DMS114 treated with DMSO at 0.1 percent for 48 hours (cell line): ENCODE measurements around the gene RAB11FIP4.

Source experiments
- DNase-seq: peaks from one replicate; lab custom pipeline; 2025; ENCODE audit not compliant: unreplicated experiment; lab: John Stamatoyannopoulos, UW

Gene RAB11FIP4

GRCh38 chr17:31561469-31562375, 170.2 kb downstream of the RAB11FIP4 start:
- DNase-seq: no peak

- no peak for DNase-seq
Measured at GRCh38 chr17:31562376-31562840, 170.9 kb downstream of the RAB11FIP4 start.

- DNase-seq: no peak
Measured at GRCh38 chr17:31564291-31564690, 172.8 kb downstream of the RAB11FIP4 start.

- DNase-seq: no peak
Measured at GRCh38 chr17:31564883-31565301, 173.4 kb downstream of the RAB11FIP4 start.

GRCh38 chr17:31565652-31566051, 174.2 kb downstream of the RAB11FIP4 start:
- DNase-seq: no peak

DNA sequence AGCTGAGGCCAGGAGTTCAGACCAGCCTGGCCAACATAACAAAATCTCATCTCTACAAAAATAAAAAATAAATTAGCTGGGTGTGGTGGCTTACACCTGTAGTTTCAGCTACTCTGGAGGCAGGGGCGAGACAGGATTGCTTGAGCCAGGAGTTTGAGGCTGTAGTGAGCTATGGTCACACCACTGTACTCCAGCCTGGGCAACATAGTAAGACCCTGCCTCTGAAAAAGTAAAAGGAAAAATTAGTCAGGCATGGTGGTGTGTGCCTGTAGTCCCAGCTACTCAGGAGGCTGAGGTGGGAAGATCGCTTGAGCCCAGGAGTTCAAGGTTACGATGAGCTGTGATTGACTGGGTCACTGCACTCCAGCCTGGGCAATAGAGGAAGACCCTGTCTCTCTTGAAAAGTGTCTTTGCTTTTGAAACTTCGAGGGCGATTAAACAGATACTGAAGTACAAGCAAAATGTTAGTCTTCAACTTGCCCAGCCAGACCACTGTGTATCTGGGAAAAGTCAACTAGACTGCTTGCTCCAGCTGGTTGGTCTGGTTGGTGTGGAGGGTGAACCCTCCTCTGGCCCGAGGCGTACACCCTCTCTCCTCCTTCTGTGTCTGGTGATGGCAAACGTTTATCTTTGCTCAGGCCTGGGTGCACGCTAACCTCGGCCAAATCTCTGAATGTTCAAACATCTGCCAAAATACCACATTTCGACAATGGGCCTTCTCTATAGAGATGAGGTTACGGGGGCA, 174.9 kb downstream of the RAB11FIP4 start:
- DNase-seq: no peak

GRCh38 chr17:31566992-31567373, 175.5 kb downstream of the RAB11FIP4 start:
- DNase-seq: no peak

DNA sequence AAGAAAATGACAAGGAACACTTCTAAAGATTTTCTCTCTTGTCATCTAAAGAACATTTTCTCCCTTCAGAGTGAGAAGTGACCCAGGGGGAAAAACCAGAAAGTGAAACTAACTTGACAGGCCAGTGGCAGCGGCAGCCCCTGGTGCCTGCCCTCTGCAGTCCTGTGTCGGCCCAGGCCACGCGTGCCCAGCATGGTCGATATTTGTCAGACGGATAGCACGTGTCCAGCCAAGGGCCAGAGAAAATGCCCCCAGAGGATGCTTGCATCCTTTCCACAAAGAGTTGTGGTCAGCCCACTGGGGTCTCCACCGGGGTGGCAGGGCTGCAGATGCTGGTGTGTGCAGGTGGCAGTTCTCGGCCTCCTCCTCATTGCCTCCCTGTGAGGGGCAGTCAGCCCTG, 176.6 kb downstream of the RAB11FIP4 start:
- no peak for DNase-seq

GRCh38 chr17:31568539-31568938, 177.1 kb downstream of the RAB11FIP4 start:
- no peak for DNase-seq

- no peak for DNase-seq
Measured at GRCh38 chr17:31570231-31570630, 178.8 kb downstream of the RAB11FIP4 start.

- no peak for DNase-seq
Measured at GRCh38 chr17:31570951-31571892, 179.7 kb downstream of the RAB11FIP4 start.

DNA sequence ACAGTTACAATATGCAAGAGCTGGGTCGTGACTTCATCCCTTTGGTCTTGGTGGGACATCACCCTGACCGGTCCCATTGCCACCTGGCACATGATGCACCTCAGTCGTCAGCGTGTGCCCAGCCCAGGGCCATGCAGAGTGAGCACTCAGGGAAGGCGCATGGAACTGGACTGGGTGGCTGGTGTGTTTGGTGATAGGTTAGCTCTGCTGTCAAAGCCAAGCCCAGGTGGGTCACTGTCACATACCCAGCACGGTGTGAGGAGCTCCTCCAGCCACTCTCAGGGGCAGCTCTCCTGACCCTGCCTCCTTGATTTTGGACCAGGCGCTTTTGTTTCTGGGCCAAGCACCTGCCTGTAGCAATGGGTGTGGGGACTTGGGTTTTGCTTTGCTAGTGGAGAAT, 180.9 kb downstream of the RAB11FIP4 start:
- DNase-seq: no peak

DNA sequence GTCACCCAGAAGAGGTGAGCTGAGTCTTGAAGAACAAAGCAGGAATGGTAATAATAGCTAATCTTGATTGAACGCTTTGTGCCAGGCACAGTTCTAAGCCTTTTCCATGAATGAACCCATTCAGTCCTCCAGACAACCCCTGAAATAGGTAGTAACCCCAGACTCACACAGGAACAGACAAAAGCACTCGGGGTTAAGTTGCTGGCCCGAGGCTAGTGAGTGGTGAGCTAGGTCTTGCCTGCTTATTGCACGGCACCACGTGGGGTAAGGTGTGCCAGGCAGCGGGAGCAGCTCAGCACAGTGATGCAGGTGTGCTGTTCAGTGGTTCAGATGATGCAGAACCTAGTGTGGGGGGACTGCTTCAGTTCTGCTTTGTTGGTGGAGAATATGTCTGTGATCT, 181.6 kb downstream of the RAB11FIP4 start:
- no peak for DNase-seq

DNA sequence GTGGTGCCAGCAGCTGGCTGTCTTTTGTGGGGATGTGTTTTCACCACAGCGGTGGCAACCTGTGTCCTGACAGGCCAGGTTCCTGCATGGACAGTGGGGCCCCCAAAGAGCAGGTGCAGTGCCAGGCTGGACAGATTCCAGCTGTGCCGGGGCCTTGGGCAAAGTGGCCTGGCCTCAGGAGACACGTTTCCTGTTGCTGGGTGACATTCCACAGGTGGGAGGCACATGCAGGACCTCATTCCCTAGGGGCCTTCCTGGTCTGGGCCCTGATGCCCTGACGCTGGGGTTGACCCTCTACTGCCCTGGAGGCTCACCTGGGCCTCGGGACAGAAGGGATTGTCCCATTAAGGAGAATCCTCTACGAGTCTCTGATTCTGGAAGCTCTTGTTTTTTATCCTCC, 182.4 kb downstream of the RAB11FIP4 start:
- no peak for DNase-seq

GRCh38 chr17:31574458-31574857, 183.0 kb downstream of the RAB11FIP4 start:
- no peak for DNase-seq

GRCh38 chr17:31575043-31575442, 183.6 kb downstream of the RAB11FIP4 start:
- DNase-seq: no peak

DNA sequence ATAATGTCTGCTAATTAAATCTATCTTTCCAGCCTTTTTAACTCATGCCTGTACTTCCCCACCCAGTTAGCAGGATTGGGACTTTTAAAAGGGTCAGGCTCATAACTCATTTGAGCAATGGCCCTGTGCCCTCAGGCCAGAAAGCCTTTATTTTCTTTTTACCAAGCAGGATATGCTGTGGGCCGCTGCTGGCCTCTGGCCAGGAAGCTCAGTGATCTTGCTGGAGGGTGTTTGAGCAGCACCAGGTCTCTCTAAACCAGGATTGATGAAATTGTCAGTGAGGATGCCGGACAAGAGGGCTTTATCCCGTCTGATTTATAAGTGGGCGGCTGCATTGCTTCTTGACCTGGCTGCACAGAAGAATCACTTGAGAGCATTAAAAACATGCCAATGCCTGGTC, 187.8 kb downstream of the RAB11FIP4 start:
- DNase-seq: no peak

DNA sequence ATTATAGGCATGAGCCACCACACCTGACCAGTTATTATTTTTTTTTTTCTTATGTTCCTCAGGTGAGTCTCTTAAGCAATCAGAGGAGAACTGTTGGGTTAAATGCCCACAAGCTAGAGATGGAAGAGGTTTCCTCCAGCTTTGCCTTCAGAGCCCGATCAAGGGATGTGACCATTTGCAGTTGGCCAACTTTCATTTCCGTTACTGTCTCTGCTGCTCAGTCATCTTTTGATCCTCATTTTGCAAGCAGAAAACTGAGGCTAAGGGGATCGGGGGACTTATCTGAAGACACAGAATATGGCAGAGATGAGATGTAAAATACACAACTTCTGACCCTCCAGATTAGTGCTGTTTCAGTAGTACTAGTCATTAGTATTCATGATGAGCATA, 188.8 kb downstream of the RAB11FIP4 start:
- no peak for DNase-seq

- DNase-seq: no peak
Measured at GRCh38 chr17:31580706-31581490, 189.4 kb downstream of the RAB11FIP4 start.

DNA sequence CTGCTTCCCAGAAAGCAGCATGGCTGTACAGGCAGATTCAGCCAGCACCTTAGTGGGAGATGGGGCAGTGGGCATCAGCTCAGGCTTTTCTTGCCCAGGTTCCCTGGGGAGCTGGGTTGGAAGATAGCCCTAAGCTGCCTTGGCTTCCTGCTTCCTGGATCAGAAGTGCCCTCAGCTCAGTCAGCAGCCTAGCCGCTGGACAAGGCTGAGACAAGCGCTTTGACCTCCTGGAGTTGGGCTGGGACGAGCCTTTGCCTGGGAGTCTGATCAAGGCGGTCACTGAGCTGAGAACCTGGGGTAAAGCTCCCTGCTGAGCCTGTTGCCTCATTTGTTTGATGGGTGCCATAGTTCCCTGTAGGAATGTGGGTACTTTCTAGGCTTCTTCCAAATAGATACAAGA, 190.0 kb downstream of the RAB11FIP4 start:
- DNase-seq: no peak
